Measurements from ENCODE around the gene ACSM5.

DNA sequence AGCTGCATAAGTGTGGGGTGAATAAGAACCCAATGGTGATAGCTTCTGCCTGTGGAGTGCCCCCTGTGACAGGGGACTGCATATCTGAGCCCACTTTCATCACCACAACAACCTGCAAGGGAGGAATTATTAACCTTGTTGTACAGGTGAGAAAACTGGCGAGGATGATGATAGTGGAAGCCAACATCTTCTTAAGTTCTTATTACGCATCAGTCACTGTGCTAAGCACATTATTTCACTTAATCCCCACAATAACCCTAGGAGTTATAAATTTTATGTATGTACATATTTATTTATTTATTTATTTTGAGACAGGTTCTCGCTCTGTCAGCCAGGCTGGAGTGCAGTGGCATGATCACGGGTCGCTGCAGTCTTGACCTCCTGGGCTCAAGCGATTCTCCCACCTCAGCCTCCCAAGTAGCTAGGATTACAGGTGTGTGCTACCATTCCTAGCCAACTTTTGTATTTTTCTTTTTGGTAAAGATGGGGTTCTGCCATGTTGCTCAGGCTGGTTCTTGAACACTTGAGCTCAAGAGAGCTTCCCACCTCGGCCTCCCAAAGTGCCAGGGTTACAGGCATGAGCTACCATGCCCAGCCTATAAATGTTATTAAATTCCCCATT, 12.4 kb upstream of the ACSM5 start:
- TF ChIP-seq TAF1 (IDR thresholded peaks at IDR 0.05; ENCODE audit: low read depth, low read length) (no peak), PAX5 (IDR thresholded peaks at IDR 0.05; ENCODE audit: insufficient read depth, low read length, severe bottlenecking) (no peak), POLR2A (IDR thresholded peaks at IDR 0.05; ENCODE audit: low read depth, low read length) (no peak), POLR2AphosphoS5 (IDR thresholded peaks at IDR 0.05; ENCODE audit: low read depth, low read length) (no peak)
